Hindlimb muscle (tissue), 1 donor: Measurements from ENCODE around the gene KRT74. TPM values are rescaled to one million over a fixed set of nuclear protein-coding genes. Genes with fewer than 3 reads are reported as not detected.
A peak's percentile ranks its signal among the peaks of the same experiment; 100 is the strongest.

Experiments
- DNase-seq: peaks from one replicate; pipeline ENCODE4 v3.0.0-alpha.2; 2013
- polyA plus RNA-seq: library from polyadenylated mRNA; unstranded; fragments of 120-200 nt; gene quantifications from one replicate; pipeline ENCODE4 v1.2.1, GENCODE V29; 2013; ENCODE audit not compliant: insufficient read length

The KRT74 gene
- polyA plus RNA-seq, 1 donor: not detected

- no peak for DNase-seq
These were observed 3.1 kb downstream of the KRT74 start for GRCh38 chr12:52570511-52570910.

DNA sequence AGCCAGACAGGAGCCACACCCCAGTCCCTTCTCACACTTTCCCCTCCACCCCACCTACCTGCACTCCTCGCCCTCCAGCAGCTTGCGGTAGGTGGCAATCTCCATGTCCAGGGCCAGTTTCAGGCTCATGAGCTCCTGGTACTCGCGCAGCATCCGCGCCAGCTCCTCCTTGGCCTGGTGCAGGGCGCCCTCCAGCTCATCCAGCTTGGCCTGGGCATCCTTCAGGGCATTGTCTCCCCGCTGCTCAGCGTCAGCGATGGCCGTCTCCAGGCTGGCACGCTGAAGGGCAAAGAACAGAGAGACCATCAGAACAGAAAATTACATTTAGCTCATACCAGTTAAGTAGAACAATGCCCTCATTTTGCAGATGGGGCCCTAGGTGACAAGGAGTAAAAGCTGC lies 5.5 kb downstream of the KRT74 start:
- no peak for DNase-seq

DNA sequence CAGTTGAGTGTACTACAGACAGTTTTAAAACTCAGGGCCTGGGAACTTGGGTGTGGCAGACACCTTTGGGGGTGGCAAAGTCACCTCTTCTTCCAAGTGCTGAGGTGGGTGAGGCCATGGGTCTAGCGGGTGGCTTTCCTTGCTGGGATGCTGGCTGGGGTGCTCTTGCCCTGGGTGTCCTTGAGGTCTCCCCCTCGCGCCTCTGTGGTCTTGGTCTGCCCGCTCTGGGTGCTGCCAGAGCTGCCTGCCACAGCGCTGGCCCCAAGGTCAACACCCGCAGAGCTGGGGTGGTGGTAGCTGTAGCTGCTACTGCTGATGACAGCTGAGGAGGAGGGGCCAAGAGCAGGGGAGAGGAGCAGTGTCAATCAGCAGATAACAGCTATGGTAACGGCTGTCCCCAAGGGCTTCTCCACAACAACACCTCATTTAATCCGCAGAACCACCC lies 6.8 kb downstream of the KRT74 start:
- no peak for DNase-seq

- DNase-seq: no peak
These were observed 9.1 kb downstream of the KRT74 start for GRCh38 chr12:52564582-52564981.

- no peak for DNase-seq
These were observed 11.7 kb downstream of the KRT74 start for GRCh38 chr12:52561880-52562449.

DNA sequence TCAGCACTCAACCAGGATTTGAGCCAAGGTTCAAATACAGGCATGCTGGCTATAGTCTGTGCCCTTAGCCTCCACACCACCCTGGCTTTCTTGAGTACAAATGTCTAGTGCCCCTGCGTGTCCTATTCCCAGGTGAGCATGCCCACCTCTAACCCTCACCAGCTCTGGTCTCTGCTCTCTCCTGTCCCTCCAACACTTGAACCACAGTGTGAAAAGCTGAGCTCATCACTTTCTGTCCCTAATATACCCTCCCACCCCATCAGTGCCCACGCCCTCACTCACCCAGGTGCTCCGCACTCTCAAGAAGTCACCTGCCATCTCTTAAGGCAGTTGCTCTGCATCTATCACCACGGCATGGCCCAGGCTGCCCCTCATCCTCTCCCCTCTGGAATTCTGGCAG lies 13.7 kb downstream of the KRT74 start:
- DNase-seq: no peak

DNA sequence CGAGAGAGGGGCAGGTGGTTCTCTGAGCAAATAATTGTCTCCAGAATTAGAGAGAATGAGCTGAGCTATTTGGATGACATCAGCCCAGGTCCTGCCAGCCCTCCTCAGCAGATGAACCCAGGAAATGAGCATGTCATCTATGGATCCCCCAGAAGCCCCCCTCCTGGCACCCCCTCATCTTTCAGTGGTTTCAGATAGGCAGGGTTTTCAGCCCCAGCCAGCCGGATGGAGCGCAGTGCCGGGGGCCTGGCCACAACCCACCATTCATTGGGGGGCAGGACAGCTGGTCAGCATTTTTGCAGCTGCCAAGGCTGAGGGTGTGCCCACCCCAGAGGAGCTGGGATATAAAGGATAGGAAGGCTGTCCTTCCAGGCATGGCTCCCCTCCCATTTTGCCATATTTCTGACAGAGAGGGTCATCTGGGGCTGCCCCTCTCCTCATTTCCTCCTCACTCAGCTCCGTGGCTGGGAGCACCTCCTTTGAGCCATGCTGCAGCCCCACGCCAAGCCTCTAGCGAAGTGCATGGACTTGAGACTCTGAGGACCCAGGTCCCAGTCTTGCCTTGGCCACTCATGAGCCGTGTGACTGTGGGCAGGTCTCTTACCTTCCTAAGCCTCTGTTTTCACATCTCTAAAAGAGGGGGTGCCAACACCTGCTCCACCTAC lies 14.7 kb downstream of the KRT74 start:
- no peak for DNase-seq

DNA sequence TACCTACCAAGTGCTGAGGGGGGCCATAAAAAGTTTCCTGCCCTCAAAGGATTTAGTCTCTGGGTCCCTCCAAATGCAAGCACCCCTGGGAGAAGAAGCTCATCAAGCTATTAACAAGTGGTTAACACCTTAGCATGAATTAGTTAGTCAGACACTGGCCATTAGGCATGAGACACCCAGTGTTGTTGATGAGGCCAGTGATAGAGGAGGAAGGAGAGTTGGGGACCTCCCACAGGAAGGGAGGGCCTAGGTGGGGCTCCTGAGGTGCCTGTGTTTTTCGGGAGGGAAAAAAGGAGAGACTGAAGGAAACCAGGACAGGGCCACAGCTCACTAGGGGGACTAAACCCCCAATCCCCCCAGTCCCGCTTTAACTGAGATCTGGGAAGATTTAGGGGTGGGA lies 16.2 kb downstream of the KRT74 start:
- DNase-seq: no peak

DNA sequence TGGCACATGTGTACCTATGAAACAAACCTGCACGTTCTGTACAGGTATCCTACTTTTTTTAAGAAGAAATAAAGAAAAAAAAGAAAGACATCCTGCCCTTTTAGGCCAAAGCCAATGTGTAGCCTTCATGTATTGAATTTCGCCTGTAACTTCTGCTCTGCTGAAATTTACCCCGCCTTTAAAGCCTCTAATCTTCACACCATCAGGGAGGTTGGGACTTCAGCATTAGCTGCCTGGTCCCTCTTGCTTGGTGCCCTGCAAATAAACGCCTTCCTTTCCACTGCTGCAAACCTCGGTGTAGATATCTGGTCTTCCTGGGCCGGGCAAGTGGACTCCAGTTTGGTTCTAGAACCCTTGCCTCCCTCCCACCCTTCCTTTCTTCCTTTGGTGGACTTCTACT lies 18.1 kb downstream of the KRT74 start:
- DNase-seq: no peak

- DNase-seq: no peak
These were observed 20.9 kb downstream of the KRT74 start, which contains the start of gene KRT71 for GRCh38 chr12:52552681-52553195. Gene KRT71, minus strand, starts transcription at chr12:52553145. Its CDS starts 68 bp downstream, at chr12:52553077.

DNA sequence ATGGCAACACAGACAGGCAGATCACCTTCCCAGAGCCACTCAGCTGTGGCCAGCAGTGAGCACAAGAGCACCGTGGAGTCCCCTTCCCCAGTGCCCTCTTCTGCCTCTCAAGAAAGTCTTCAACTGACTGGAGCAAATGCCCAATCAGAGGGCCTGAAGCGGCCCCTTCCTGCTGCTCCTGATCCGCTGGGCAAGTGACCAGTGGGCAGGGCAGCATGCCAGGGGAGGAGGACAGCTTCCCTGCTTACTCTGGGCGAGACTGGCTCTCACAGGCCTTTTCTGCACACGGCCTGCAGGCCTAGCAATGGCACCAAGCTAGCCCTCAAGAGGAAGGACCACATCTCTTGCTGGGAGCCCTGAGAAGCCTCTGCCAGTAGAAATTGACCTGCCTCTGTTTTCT lies 21.6 kb downstream of the KRT74 start:
- DNase-seq: no peak

DNA sequence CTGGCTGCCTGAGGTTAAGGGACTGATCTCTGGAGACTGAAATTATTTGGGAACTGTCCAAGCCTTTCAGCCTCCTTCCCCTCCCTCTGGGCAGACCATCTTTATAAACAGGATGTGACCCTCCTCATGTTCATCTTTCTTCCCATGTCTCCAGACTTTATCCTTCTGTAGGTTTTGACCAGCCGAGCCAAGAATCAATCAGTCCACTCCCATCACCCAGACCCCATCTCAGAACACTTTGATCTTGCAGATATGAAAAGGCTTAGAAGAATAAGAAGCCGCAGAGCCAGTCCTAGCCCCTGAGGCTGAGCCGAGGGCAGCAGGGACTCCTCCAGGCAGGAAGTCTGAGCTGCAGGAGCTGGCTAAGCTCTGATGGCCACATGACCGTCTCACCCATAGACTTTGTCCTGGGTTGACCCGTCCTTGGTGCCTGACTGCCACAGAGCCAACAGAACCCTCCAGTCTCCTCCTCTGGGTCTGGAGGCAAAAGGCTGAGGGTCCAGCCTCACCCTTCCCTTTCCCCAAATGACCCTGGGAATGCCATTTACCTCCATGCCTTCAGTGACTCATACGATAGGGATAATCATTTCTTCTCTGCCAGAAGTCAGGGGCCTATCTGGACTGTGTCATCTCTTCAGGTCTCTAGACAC lies 22.3 kb downstream of the KRT74 start:
- DNase-seq: no peak

DNA sequence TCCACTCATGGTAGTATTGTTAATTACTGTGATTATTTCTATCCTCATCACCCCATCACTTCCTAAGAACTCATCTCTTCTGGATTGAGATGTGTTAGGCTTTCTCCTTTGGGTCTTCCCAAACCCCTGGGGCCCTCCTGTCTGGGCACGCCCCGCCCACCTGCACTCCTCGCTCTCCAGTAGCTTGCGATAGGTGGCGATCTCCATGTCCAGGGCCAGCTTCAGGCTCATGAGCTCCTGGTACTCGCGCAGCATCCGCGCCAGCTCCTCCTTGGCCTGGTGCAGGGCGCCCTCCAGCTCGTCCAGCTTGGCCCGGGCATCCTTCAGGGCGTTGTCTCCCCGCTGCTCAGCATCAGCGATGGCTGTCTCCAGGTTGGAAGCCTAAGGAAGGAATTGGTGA lies 27.5 kb downstream of the KRT74 start:
- DNase-seq: no peak

- DNase-seq: no peak
These were observed 29.4 kb downstream of the KRT74 start for GRCh38 chr12:52543985-52544883.

GRCh38 chr12:52542785-52543318 lies 30.8 kb downstream of the KRT74 start:
- no peak for DNase-seq

DNA sequence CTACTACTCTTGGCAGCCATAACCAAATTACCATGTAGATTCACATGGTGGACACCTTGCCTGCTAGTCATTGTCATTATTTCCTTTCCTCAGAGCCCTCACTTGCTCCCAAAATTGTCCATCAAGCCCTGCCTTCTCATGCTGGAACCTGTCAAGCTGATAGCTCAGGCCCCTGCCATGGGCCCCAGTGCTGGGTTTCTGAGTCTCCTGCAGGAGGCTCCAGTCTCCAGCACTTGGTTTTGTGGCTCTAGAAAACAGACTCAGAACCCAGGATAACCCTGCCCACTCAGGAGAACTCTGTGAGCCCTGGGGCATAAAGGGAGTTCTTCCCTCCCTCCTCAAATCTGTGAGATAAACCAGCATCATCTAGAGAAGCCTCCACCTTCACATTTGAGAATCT lies 31.5 kb downstream of the KRT74 start:
- DNase-seq: no peak

- DNase-seq: no peak
These were observed 31.9 kb downstream of the KRT74 start for GRCh38 chr12:52541709-52542108.

- DNase-seq: no peak
These were observed 33.1 kb downstream of the KRT74 start for GRCh38 chr12:52540531-52540930.

GRCh38 chr12:52539821-52540173 lies 33.8 kb downstream of the KRT74 start:
- DNase-seq: no peak

DNA sequence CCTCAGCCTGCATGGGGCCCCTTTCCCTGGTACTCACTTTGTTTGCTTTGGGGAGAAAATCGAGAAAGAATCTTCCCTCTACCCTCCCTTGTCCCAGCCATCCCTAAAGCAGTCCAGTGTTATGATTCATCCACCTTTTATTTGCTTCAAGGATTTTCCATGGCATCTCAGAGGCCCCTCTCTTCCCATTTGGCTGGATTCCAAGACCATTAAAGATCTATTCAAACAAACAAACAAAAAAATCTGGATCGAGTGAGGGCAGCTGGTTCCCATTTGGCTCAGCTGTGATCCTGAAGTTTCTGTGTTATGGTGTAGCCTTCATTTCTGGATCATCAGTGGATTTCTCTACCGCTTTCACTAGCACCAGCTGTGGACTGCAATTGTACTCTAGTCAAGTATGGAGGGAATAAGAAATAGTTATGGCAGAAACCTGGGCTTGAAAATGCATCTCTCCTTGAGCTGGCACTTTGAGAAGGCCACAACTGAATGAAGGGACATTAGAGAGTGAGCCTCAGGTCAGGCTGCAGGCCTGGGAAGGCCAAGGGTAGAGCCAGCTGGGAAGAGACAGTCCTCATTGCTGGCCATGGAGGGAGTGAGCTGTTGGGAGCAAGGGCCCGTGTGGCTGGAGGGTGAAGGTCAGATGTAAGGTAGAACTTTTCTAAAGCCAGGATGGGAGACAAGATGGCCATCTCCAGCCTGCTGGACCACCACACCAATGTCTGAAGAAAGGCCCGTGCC lies 34.4 kb downstream of the KRT74 start:
- peak; percentile 40 for DNase-seq

DNA sequence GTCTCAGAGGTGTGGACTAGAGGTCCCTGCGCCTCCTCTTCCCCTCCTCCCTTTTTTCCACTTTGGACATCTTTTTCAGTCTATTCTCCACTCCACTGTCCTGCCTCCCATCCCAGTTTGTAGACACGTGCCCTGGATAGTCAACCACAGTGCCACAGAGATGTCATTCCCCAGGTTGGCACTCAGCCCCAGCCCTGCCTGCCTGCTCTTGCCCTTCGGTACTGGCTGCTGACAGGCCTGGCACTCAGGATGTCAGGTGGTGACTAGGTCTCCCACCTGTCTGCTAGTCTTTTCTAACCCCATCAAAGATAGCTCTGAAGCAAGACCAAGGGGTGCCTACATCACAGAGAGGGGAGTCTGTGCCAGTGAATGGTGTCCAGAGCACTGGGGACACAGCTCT lies 36.5 kb downstream of the KRT74 start:
- no peak for DNase-seq

- DNase-seq: no peak
These were observed 38.1 kb downstream of the KRT74 start for GRCh38 chr12:52535574-52535973.
